Measurements from ENCODE around the gene COMT.

The COMT gene

DNA sequence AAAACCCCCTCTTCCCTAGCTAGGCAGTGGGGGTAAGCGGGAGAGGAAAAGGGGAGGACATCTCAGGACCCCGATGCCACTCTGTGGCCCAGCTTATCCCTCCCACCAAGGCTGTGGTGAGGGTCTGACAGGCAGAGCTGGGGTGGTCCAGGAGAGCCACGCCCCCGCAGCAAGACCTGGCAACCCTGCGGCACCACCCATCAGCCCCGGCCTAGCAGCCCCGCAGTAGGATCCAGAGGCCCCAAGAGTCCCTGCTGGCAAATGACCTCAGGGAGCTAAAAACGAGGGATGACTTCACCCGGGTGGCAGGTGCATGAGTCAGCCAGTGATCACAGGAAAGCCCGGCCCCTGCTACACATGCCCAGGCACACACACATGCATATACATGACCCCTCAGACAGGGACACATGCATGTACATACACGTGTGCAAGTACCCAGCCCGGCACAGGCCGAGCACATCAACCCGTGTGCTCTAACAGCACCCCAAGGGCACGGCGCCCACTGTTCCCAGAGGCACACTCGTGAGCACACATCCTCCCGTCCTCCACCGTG, 42.7 kb downstream of the COMT start:
- FAIRE-seq = no peak

- FAIRE-seq = no peak
Measured at GRCh38 chr22:19984851-19985811, 43.6 kb downstream of the COMT start.

DNA sequence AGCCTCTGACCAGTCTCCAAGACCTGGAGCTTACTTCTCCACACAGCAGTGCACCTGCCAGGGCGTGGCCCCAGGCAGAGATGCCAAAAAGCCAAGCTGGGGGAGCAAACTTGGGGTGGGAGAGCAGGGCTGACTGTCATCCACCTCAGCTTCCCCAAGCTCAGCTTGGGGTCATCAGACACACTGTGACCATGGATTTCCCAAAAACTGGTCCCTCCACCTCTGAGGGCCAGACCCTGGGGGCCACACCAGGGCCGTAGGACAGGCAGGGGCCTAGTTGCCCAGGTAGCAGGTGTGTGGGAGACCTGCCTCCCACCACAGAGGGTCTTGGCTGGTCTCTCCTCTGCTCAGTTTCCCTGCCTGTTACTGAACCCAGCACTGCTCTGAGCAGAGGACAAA, 44.4 kb downstream of the COMT start:
- FAIRE-seq = no peak

- FAIRE-seq = no peak
Measured at GRCh38 chr22:19986410-19987341, 45.1 kb downstream of the COMT start.

GRCh38 chr22:19987394-19988306, 46.1 kb downstream of the COMT start:
- FAIRE-seq = no peak

DNA sequence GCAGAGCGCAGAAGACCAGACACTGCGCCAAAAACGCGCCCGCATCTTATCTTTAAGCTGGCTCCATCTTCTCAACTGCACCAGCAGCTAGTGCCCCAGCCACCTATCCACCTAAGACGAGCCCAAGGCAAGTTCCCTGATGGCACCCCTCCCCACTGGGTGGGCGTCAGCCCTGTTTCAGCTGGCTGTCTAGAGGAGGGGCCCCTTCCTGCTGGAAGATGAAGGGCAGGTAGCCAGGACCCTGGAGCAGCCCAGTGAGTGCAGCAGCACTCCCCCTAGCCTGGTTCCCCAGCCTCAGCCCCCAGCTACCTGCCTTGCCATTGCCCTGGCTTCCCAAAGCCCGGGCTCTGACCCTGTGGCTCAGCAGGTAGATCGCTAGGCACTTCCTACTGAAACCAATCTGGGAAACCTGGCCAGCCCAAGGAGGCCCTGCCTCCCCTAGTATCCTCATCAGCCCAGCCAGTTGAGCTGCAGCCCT, 46.8 kb downstream of the COMT start:
- FAIRE-seq = no peak

- no peak for FAIRE-seq
Measured at GRCh38 chr22:19988965-19989724, 47.6 kb downstream of the COMT start.

DNA sequence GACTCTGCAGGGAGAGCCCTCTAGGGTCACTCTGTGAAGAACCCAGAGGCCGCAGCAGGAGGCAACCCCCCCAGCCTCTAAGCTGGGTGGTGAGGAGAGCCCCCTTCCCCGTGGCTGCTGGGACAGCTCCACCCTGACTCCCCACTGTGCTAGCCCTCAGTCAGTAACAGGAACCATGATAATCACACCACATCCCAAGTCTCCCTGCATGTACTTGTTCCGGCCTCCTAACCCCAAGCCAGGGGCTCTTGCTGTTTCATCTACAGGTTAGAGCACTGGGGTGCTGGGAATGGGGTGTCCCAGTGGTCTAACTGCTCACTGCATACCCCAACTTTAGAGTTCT, 48.1 kb downstream of the COMT start:
- FAIRE-seq = no peak

DNA sequence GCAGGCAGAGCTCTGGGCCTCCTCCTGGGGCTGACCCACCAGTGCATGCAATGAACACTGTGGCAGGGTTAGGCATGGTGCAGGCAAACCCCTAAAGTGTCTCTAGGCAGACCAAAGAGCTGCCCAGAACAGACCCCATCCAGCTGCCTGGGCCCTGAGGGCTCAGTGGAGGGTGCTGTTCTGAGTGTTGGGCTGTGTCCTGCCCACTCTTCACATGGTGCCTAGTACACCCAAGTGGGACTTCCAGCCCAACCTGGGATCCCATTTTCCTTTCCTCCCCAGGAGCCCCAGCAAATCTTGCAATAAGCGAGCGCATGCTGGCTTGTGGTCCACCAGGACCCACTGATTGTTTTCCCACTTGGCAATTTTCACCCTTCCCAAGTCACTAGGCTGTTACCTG, 48.6 kb downstream of the COMT start:
- FAIRE-seq = no peak

DNA sequence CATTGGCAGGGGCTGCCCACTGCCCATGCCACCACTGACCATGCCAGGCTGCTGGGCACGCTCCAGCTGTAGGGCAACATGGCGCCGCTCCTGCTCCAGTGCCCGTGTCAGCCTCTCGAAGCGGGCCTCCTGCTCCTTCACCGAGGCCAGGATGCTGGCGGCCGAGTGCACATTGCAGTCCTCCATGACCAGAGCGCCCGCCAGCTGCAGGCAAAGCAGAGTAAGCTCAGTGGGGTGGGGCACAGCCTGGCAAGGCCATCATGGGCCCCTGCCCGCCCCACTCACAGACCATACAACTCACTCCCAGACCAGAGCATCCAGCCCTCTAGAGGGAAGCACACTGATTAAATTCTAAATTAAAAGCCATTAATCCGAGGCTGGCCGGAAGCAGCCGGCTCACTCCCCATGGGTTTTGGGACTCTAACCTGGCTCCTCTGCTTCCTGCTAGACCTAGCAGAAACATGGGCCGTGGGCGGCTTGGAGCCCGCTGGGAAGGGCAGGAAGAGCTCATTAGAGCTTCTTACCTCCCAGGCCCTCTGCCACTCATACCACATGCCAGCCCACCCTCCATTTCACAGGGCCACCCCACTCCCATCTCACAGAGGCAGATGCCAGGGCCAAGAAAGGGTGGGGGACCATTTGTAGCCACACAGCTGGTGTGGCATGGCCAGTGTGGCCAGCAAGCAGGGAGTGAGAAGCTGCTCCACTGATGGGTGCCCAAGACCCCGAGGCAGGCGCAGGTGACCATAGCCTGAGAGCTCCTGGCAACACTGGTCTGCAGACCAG, 49.2 kb downstream of the COMT start:
- FAIRE-seq = no peak

DNA sequence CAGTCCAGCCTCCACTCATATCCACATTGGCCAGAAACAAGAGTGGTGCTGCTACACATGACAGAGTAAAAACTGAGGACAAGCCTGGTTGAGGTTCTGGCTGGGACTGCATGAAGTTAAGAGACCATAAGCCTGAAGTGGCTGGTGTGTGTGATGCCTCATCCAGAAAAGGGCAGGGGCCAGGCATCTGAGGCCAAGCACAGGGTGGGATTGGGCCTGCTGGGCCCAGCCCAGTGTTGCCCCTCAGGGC, 49.7 kb downstream of the COMT start:
- no peak for FAIRE-seq

DNA sequence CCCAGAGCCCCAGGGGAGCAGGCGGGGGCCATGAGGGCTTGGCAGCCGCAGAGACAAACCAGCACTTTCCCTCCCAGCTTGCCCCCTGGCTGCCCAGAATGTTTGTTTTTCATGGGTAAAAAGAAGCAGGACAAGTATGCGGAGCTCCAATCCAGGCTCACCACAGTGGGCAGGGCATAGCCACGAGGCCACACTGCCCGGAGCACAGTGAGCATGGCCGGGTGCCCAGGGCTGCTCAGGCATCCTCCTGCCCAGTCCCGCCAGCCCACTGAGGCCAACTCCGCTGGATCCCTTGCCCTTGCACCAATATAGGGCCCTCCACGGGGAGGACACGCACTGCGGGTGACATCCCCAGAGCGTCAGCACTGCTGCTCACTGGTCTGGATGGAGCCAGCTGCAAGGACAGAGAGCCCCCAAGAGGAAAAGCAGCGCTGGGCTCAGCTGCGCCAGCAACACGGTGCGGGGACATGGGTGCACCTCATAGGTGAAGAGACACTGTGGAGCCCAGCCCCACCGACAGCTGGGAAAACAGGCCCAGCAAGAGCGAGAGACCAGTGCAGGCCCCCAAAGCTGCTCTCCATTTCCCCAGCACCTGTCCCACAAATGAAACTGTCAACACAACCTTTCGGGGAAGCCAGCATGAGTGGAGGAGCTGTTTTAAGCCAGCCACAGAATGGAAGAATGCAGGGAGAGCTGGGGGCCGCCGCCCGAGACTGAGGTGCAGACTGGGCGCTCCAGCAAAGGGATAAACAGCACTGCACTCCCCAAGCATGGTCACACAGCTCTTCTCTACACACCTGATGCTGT, 50.3 kb downstream of the COMT start:
- no peak for FAIRE-seq

- no peak for FAIRE-seq
Measured at GRCh38 chr22:19992481-19992911, 50.9 kb downstream of the COMT start.

GRCh38 chr22:19992921-19993355, 51.4 kb downstream of the COMT start:
- FAIRE-seq = no peak

DNA sequence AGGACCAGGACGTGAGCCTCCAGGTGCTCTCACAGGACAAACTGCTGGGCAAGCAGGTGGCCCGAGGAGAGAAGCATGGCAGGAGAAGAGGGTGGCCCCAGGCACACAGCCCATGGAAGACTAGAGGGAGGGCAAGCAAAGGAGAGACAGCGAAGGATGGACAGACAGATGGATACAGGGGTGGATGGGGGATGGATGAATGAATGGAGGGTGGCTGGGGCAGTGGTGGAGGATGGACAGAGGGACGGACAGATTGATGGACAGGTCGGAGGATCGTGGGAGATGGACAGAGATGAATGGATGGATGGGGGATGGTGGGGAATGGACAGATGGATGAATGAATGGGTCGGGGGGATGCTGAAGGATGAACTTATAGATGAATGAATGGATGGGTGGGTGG, 52.4 kb downstream of the COMT start:
- FAIRE-seq = no peak

DNA sequence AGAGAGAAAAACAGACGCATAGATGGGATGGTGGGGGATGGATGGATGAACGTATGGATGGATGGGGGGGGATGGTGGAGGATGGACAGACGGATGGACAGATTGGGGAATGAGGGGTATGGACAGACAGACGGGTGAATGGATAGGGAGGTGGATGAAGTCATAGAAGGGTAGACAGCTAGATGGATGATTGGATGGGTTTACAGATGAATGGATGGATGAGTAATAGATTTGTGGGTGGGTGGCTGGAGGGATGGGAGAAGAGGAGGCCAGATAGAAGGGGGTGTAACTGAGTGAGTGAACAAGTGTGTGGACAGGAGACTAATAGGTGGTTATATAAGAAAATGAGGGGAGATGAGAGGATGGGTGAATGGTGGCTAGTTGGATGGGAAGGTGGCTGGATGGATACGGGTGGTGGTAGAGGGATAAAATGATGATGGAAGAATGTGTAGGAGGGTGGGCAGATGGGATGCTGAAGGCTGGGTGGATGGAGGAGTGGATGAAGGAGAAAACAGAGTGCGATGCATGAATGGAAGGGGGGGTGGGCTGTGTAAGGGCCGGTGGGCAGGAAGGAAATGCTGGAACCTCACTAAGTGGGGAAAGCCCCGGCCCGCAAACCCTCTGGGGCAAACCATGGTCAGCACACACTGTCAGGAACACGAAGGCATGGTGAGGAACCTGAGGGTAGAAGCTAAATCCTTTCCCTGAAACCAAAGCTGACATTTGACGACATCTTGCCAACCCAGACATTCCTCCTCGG, 53.5 kb downstream of the COMT start:
- FAIRE-seq = no peak

GRCh38 chr22:19995611-19996339, 54.2 kb downstream of the COMT start:
- FAIRE-seq = no peak

DNA sequence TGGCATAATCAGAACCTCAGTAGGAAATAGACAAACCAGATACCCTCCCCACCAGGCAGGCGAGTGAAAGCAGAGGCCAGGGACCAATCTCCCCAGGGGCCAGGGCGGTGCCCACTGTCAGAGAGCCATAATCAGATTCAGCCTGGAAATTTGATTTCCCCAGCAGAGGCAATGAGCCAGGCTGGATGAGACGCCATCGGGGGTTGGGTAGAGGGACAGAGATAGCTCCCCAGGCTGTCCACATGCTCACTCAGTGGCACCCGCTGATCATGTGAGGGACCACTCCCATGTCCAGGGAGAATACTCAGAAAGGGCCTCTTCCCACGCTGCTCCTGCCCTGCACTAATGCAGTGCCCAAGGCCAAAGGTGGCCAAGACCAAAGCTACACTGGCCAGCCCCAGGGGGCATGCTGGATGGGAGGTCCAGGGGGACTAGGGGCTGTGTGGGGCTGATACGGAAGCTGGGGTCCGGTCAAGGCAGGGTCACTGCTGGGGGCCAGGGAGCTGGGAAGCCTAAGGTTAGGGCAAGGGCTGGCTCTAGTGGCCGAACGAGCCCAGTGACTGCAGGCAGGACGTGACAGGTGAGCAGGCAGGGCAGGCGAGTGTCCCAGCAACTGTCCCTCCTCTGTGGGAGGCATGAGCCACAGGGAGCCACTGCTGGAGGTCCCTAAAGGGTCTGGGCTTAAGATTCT, 55.3 kb downstream of the COMT start:
- FAIRE-seq = no peak
